HepG2 (cell line): ENCODE results near the gene DAPK3. TPM values are rescaled to one million over a fixed set of nuclear protein-coding genes. Genes with fewer than 3 reads are reported as not detected.

Source experiments
- ATF1 ChIP-seq: IDR thresholded peaks from 2 replicates; pipeline ENCODE4 v1.6.1; 2016; ENCODE audit warnings: mild to moderate bottlenecking, control low read depth
- DPF2 ChIP-seq: sonication (generic); formaldehyde crosslinking; IDR thresholded peaks from 2 replicates; pipeline ENCODE4 v1.4.0; 2020; ENCODE audit warnings: mild to moderate bottlenecking, low read depth, missing genetic modification reagents, borderline replicate concordance
- HES4 ChIP-seq: sonication (generic); formaldehyde crosslinking; IDR thresholded peaks from 2 replicates; pipeline ENCODE4 v1.9.0; 2021; ENCODE audit warnings: mild to moderate bottlenecking, missing genetic modification reagents, borderline replicate concordance
- HNRNPH1 ChIP-seq: fragments of 200-400 bp; formaldehyde crosslinking; optimal IDR thresholded peaks from 2 replicates; pipeline ENCODE3; 2017; ENCODE audit warnings: mild to moderate bottlenecking, low read depth, low read length
- KDM3A ChIP-seq: IDR thresholded peaks from 2 replicates; pipeline ENCODE4 v1.6.1; 2018; ENCODE audit warnings: low read depth, missing compliant biosample characterization
- MBD4 ChIP-seq: IDR thresholded peaks from 2 replicates; pipeline ENCODE4 v1.6.1; 2012; ENCODE audit warnings: low read length, inconsistent platforms, borderline replicate concordance
- MEIS1 ChIP-seq: sonication (generic); formaldehyde crosslinking; IDR thresholded peaks from 2 replicates; pipeline ENCODE4 v1.9.0; 2021; ENCODE audit warnings: mild to moderate bottlenecking, missing genetic modification reagents, moderate library complexity, borderline replicate concordance
- NFE2L2 ChIP-seq: fragments of 150-350 bp; IDR thresholded peaks from 2 replicates; pipeline ENCODE4 v1.6.1; 2014; ENCODE audit warnings: low read length
- TEAD2 ChIP-seq: sonication (generic); formaldehyde crosslinking; IDR thresholded peaks from 2 replicates; pipeline ENCODE4 v1.9.0; 2021; ENCODE audit warnings: missing genetic modification reagents
- ZBTB20 ChIP-seq: sonication (generic); formaldehyde crosslinking; IDR thresholded peaks from 2 replicates; pipeline ENCODE4 v1.8.1; 2023; ENCODE audit warnings: missing genetic modification reagents, low read depth, mild to moderate bottlenecking, borderline replicate concordance
- ZBTB25 ChIP-seq: IDR thresholded peaks from 2 replicates; pipeline ENCODE4 v1.6.1; 2018; ENCODE audit warnings: missing genetic modification reagents
- ZBTB4 ChIP-seq: sonication (generic); formaldehyde crosslinking; IDR thresholded peaks from 2 replicates; pipeline ENCODE4 v1.4.0; 2020; ENCODE audit warnings: missing genetic modification reagents, mild to moderate bottlenecking, borderline replicate concordance
- ZKSCAN1 ChIP-seq: fragments of 150-350 bp; IDR thresholded peaks from 2 replicates; pipeline ENCODE4 v1.6.1; 2014; ENCODE audit warnings: low read length
- ZNF3 ChIP-seq: IDR thresholded peaks from 2 replicates; pipeline ENCODE4 v1.7.0; 2017; ENCODE audit warnings: inconsistent platforms
- ZNF451 ChIP-seq: sonication (generic); formaldehyde crosslinking; IDR thresholded peaks from 2 replicates; pipeline ENCODE4 v1.5.0; 2020; ENCODE audit warnings: mild to moderate bottlenecking, missing genetic modification reagents
- ZNF556 ChIP-seq: sonication (generic); formaldehyde crosslinking; IDR thresholded peaks from 2 replicates; pipeline ENCODE4 v1.4.0; 2020; ENCODE audit warnings: mild to moderate bottlenecking, missing genetic modification reagents, borderline replicate concordance
- ZNF7 ChIP-seq: IDR thresholded peaks from 2 replicates; pipeline ENCODE4 v1.6.1; 2016; ENCODE audit warnings: missing biosample characterization, missing genetic modification reagents
- ZNF724P ChIP-seq: sonication (generic); formaldehyde crosslinking; IDR thresholded peaks from 2 replicates; pipeline ENCODE4 v1.8.0; 2022; ENCODE audit warnings: missing genetic modification reagents, borderline replicate concordance
- ZNF773 ChIP-seq: sonication (generic); formaldehyde crosslinking; IDR thresholded peaks from 2 replicates; pipeline ENCODE4 v1.4.0; 2020; ENCODE audit warnings: missing genetic modification reagents, borderline replicate concordance
- ZNF781 ChIP-seq: sonication (generic); formaldehyde crosslinking; IDR thresholded peaks from 2 replicates; pipeline ENCODE4 v1.5.1; 2020; ENCODE audit warnings: borderline replicate concordance, mild to moderate bottlenecking, missing genetic modification reagents; ENCODE audit errors: not compliant biosample characterization
- ZNF83 ChIP-seq: sonication (generic); formaldehyde crosslinking; IDR thresholded peaks from 2 replicates; pipeline ENCODE4 v1.4.0; 2020; ENCODE audit warnings: missing genetic modification reagents, mild to moderate bottlenecking, borderline replicate concordance
- ZSCAN22 ChIP-seq: sonication (generic); formaldehyde crosslinking; IDR thresholded peaks from 2 replicates; pipeline ENCODE4 v1.4.0; 2020; ENCODE audit warnings: mild to moderate bottlenecking, missing genetic modification reagents
- polyA plus RNA-seq, 8 experiments: library from polyadenylated mRNA; depleted of rRNA in 3 of 8; stranded (reverse) in 7 of 8; unstranded in 1 of 8; fragments of >200 nt; fragmentation: Illumina TruSeq in 4 of 8; extraction: Trizol in 4 of 8; gene quantifications; 2 replicates each; pipeline versions ENCODE4 v1.2.1 to v1.2.3, GENCODE V29; 2011 to 2016; ENCODE audit warnings: low read depth in 4 of 8, missing spikeins in 1 of 8, mixed read lengths in 1 of 8; ENCODE audit not compliant: insufficient read depth in 1 of 8
- total RNA-seq, 5 experiments: library from RNA; depleted of rRNA; stranded (reverse); fragments of >200 nt; fragmentation: Illumina TruSeq; extraction: Trizol; gene quantifications; 2 replicates each; pipeline ENCODE4 v1.2.3, GENCODE V29; 2016; ENCODE audit warnings: low read depth in 1 of 5
- TF ChIP-seq, protein P1 (sequence below): sonication (generic); formaldehyde crosslinking; IDR thresholded peaks from 2 replicates; pipeline ENCODE4 v1.4.0; 2020; ENCODE audit warnings: missing genetic modification reagents
- TF ChIP-seq, protein P2 (sequence below): sonication (generic); formaldehyde crosslinking; IDR thresholded peaks from 2 replicates; pipeline ENCODE4 v1.5.1; 2020; ENCODE audit warnings: missing genetic modification reagents, mild to moderate bottlenecking, borderline replicate concordance

Gene DAPK3
- total and polyA plus RNA-seq, 2 of the 13 experiments (the other 11 are each of a cell fraction or from before 2014, with no cell fraction given), result 30.5 to 37.3 TPM

GRCh38 chr19:3968556-3969434 lies 2.1 kb downstream of the DAPK3 start (continued):
- TF ChIP-seq ZBTB25 (CRISPR knock-in tag), result no peak
- TF ChIP-seq ZNF83 (CRISPR knock-in tag), result no peak
- TF ChIP-seq KDM3A (CRISPR knock-in tag), result no peak
- TF ChIP-seq ZNF773, result no peak
- TF ChIP-seq DPF2, result no peak
- TF ChIP-seq ZBTB20 (CRISPR knock-in tag), result no peak
- TF ChIP-seq HES4 (CRISPR knock-in tag), result no peak
- no peak for TF ChIP-seq ZNF781 (CRISPR knock-in tag)
- no peak for TF ChIP-seq NFE2L2
- TF ChIP-seq MBD4, result no peak
- no peak for TF ChIP-seq ZBTB4 (CRISPR knock-in tag)
- TF ChIP-seq, protein P1, sequence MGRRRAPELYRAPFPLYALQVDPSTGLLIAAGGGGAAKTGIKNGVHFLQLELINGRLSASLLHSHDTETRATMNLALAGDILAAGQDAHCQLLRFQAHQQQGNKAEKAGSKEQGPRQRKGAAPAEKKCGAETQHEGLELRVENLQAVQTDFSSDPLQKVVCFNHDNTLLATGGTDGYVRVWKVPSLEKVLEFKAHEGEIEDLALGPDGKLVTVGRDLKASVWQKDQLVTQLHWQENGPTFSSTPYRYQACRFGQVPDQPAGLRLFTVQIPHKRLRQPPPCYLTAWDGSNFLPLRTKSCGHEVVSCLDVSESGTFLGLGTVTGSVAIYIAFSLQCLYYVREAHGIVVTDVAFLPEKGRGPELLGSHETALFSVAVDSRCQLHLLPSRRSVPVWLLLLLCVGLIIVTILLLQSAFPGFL (CRISPR knock-in tag), result no peak
- no peak; the same call in 1 of the 2 replicates for TF ChIP-seq ZKSCAN1
- TF ChIP-seq MEIS1, result no peak
- TF ChIP-seq ATF1 (CRISPR knock-in tag), result peak; percentile 40; the same call in 1 of the 2 replicates
- TF ChIP-seq ZNF556, result no peak
- no peak for TF ChIP-seq TEAD2 (CRISPR knock-in tag)
- no peak for TF ChIP-seq ZNF724P (CRISPR knock-in tag)
- TF ChIP-seq ZNF451, result 0 out of 2 replicates have a peak, but pooled peaks have one; percentile 21
- TF ChIP-seq ZNF7 (CRISPR knock-in tag), result peak; percentile 94
- TF ChIP-seq, protein P2, sequence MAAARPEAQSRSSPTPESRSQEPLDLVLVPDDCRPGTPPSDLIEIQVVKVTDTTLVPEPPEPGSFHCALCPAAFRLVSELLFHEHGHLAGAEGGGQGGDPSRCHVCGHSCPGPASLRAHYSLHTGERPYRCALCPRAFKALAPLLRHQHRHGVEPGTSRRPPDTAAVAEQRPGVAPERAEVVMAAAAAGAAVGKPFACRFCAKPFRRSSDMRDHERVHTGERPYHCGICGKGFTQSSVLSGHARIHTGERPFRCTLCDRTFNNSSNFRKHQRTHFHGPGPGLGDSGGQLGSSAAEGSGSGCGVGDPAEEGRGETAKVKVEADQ (CRISPR knock-in tag), result no peak
- 0 out of 2 replicates have a peak, but pooled peaks have one; percentile 16 for TF ChIP-seq ZSCAN22 (CRISPR knock-in tag)
- 0 out of 2 replicates have a peak, but pooled peaks have one; percentile 22 for TF ChIP-seq ZNF3 (CRISPR knock-in tag)
- no peak for TF ChIP-seq HNRNPH1
